DOHH2 (cell line): ENCODE measurements around the gene FRMD4B.

Experiments used
- H3F3A ChIP-seq: fragments of 200-600 bp; sonication (generic), shearing (Covaris generic); 2 replicates; pipeline ENCODE4 v1.6.0; 2016; ENCODE audit warnings: antibody characterized with exemption, mild to moderate bottlenecking; ENCODE audit not compliant: control insufficient read depth, insufficient read depth
- H3K27ac ChIP-seq: fragments of 200-600 bp; sonication (generic); 2 replicates; pipeline ENCODE4 v1.5.1; 2014; ENCODE audit warnings: low read depth, mild to moderate bottlenecking, low read length, moderate library complexity
- H3K27me3 ChIP-seq: fragments of 200-600 bp; sonication (generic); 2 replicates; pipeline ENCODE4 v1.6.1; 2014; ENCODE audit warnings: mild to moderate bottlenecking, low read length, mixed read lengths; ENCODE audit not compliant: control insufficient read depth
- H3K36me3 ChIP-seq: fragments of 200-600 bp; sonication (generic); 2 replicates; pipeline ENCODE4 v1.6.1; 2014; ENCODE audit warnings: mild to moderate bottlenecking, low read length, moderate library complexity, mixed read lengths; ENCODE audit not compliant: control insufficient read depth
- H3K4me1 ChIP-seq: fragments of 200-600 bp; sonication (generic); 2 replicates; pipeline ENCODE4 v1.6.1; 2014; ENCODE audit warnings: mild to moderate bottlenecking, low read length, mixed read lengths; ENCODE audit not compliant: control insufficient read depth
- H3K4me2 ChIP-seq: fragments of 200-600 bp; sonication (generic); 2 replicates; pipeline ENCODE4 v1.6.0; 2014; ENCODE audit warnings: mild to moderate bottlenecking, low read length, moderate library complexity
- H3K4me3 ChIP-seq: fragments of 200-600 bp; sonication (generic); 2 replicates; pipeline ENCODE4 v1.5.1; 2014; ENCODE audit warnings: mild to moderate bottlenecking, low read length, mixed read lengths
- H3K79me2 ChIP-seq: fragments of 200-600 bp; sonication (generic); 2 replicates; pipeline ENCODE4 v1.6.1; 2014; ENCODE audit warnings: mild to moderate bottlenecking, low read length, mixed read lengths; ENCODE audit not compliant: control insufficient read depth
- H3K9me2 ChIP-seq: fragments of 200-600 bp; sonication (generic); replicated peaks from 2 replicates; pipeline ENCODE4 v1.6.1; 2014; ENCODE audit warnings: mild to moderate bottlenecking, low read length, mixed read lengths; ENCODE audit not compliant: control insufficient read depth
- H3K9me3 ChIP-seq: fragments of 200-600 bp; sonication (generic); 2 replicates; pipeline ENCODE4 v1.6.1; 2014; ENCODE audit warnings: antibody characterized with exemption, low read length, mixed read lengths; ENCODE audit not compliant: control insufficient read depth, insufficient read depth
- H4K20me1 ChIP-seq: fragments of 200-600 bp; sonication (generic); 2 replicates; pipeline ENCODE4 v1.6.0; 2014; ENCODE audit warnings: low read depth, mild to moderate bottlenecking, antibody characterized with exemption, low read length, moderate library complexity; ENCODE audit not compliant: control insufficient read depth, insufficient read depth
- EZH2phosphoT487 ChIP-seq: fragments of 200-600 bp; sonication (generic); IDR thresholded peaks from 2 replicates; pipeline ENCODE4 v1.6.1; 2017; ENCODE audit warnings: borderline replicate concordance, mild to moderate bottlenecking, antibody characterized with exemption, low read length, moderate library complexity, mixed read lengths
- TF ChIP-seq, protein P1 (sequence below): fragments of 200-600 bp; sonication (generic); IDR thresholded peaks from one replicate; pipeline ENCODE4 v1.5.1; 2014; ENCODE audit warnings: antibody characterized with exemption, mild to moderate bottlenecking, low read depth, low read length; ENCODE audit not compliant: poor library complexity, severe bottlenecking

FRMD4B gene

DNA sequence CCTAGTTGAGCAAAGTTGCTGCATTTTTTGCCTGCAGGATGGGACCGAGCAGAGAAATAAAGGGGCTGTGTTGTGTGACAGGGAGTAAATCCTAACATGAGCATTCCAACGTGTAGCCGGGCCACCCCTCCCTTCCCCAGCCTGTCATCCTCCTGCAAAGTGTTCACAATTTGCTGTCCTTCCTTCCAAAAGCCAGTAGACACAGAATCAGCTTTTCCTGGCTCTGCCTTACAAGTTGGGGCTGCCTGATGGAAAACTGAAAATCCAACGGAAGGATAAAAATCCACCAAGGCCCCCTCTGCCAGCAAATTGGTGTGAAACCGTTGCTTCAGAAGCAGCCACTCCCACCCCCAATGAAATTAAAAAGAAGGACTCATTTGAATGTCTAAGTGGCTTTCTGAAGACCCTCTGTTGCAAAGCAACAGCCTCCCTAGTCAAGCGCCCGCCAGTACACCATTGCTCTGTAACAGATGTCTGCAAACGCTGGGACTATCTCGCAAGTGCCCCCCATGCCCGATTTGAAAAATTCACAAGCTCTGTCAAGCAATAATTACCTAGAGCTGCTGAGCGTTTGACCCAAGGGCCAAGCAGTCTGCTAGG is 665 bp downstream of the FRMD4B start:
- no peak overlapping the region for H3K4me2 ChIP-seq
- TF ChIP-seq, protein P1, sequence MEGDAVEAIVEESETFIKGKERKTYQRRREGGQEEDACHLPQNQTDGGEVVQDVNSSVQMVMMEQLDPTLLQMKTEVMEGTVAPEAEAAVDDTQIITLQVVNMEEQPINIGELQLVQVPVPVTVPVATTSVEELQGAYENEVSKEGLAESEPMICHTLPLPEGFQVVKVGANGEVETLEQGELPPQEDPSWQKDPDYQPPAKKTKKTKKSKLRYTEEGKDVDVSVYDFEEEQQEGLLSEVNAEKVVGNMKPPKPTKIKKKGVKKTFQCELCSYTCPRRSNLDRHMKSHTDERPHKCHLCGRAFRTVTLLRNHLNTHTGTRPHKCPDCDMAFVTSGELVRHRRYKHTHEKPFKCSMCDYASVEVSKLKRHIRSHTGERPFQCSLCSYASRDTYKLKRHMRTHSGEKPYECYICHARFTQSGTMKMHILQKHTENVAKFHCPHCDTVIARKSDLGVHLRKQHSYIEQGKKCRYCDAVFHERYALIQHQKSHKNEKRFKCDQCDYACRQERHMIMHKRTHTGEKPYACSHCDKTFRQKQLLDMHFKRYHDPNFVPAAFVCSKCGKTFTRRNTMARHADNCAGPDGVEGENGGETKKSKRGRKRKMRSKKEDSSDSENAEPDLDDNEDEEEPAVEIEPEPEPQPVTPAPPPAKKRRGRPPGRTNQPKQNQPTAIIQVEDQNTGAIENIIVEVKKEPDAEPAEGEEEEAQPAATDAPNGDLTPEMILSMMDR, result no peak
- TF ChIP-seq EZH2phosphoT487, result no peak
- no peaks in the 10 kb centered on the region for H3K79me2 ChIP-seq
- H3K27me3 ChIP-seq, result peaks cover 10% of the 10 kb centered on the region; the same call in 1 of the 2 replicates
- H3K9me2 ChIP-seq, result no peaks in the 10 kb centered on the region
- H3F3A ChIP-seq, result no peaks in the 10 kb centered on the region
- no peaks in the 10 kb centered on the region for H3K36me3 ChIP-seq
- no peaks in the 10 kb centered on the region for H3K9me3 ChIP-seq
- H4K20me1 ChIP-seq, result no peaks in the 10 kb centered on the region
- H3K4me1 ChIP-seq, result no peaks in the 10 kb centered on the region
- H3K27ac ChIP-seq, result no peak overlapping the region
- H3K4me3 ChIP-seq, result no peak overlapping the region

DNA sequence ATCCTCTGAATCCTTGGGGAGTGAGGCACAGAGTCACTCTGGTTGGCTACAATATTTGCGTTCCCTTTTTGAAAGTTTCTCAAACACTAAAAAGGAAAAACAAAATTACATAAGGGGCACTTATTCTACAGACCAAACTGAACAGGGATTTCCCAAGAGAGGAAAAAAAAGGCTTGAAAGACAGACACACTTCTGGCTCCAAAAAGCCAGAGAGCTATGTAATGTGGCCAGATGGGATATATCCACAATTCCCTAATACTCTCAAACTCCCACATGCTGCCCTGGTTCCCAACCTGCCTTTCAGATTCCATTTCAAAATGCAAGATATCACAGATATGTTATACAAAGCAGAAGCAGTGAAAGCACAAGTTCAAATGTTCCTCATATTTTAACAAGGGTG is 1.6 kb downstream of the FRMD4B start:
- no peaks in the 10 kb centered on the region for H4K20me1 ChIP-seq
- no peaks in the 10 kb centered on the region for H3K36me3 ChIP-seq
- H3K4me2 ChIP-seq, result no peak overlapping the region
- peaks cover 10% of the 10 kb centered on the region; the same call in 1 of the 2 replicates for H3K27me3 ChIP-seq
- no peak for TF ChIP-seq EZH2phosphoT487
- TF ChIP-seq, protein P1, result no peak
- no peaks in the 10 kb centered on the region for H3K79me2 ChIP-seq
- H3K4me3 ChIP-seq, result no peak overlapping the region
- no peaks in the 10 kb centered on the region for H3F3A ChIP-seq
- H3K4me1 ChIP-seq, result no peaks in the 10 kb centered on the region
- H3K27ac ChIP-seq, result no peak overlapping the region
- H3K9me2 ChIP-seq, result no peaks in the 10 kb centered on the region
- H3K9me3 ChIP-seq, result no peaks in the 10 kb centered on the region

DNA sequence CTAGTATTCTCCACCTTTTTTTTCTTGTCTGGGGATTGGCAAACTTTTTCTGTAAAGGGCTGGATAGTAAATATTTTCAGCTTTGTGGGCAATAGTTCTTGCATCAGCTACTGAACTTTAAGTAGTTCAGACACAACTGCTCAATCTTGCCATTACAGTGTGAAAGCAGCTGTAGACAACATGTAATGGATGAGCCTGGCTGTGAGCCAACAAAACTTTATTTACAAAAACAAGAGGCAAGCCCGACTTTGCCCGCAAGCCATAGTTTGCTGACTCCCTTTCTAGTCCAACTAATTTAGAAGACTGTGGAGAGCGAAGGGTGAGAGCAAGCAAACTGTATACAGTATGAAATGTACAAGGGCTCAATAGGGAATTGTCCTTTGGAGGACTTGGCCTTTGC is 6.2 kb downstream of the FRMD4B start:
- Histone ChIP-seq H3K27me3 (peaks cover 4% of the 10 kb centered on the region; the same call in 1 of the 2 replicates), H3K4me3 (no peak overlapping the region), H3K27ac (no peak overlapping the region), H3F3A (no peaks in the 10 kb centered on the region), H4K20me1 (no peaks in the 10 kb centered on the region), H3K36me3 (no peaks in the 10 kb centered on the region), H3K4me2 (no peak overlapping the region), H3K9me2 (no peaks in the 10 kb centered on the region), H3K4me1 (no peaks in the 10 kb centered on the region), H3K9me3 (no peaks in the 10 kb centered on the region), H3K79me2 (no peaks in the 10 kb centered on the region)
- no peak for TF ChIP-seq EZH2phosphoT487
- TF ChIP-seq, protein P1, result no peak
